ENCODE data around the gene RIPOR2. TPM values are rescaled to one million over a fixed set of nuclear protein-coding genes. Genes with fewer than 3 reads are reported as not detected.

The RIPOR2 gene
- total and polyA plus RNA-seq, 4 experiments from 2014 or later: 420 to 458 (median 431) TPM

- DNase-seq: peak; percentile 46 to 73 (median 55)
- H3K36me3 Mint-ChIP-seq: peaks cover 40 to 50% of the 10 kb centered on the region in 2 donors
- peaks cover 67% of the 10 kb centered on the region for H3K4me1 ChIP-seq (ENCODE audit: insufficient read depth, low read length)
- H3K27me3 ChIP-seq (ENCODE audit: insufficient read depth, low read length): no peaks in the 10 kb centered on the region
- peak overlapping the region in 1 of 2 donors; percentile 7 for H3K4me3 ChIP-seq (ENCODE audit: low read length in 2 of 2)
- H3K9me3 ChIP-seq (ENCODE audit: control insufficient read depth in 1 of 2, low read length in 2 of 2): no peaks in the 10 kb centered on the region
- POLR2A ChIA-PET (ENCODE audit: partially characterized antibody): interaction anchor here (0.7 to 31.1 kb wide), 11 partner anchors 9 to 98 kb away, joined by 3 to 1351 read pairs (median 8); partner anchors contain the start of gene RIPOR2
- peaks cover 49 to 85% (median 72%) of the 10 kb centered on the region in 4 donors for H3K4me1 Mint-ChIP-seq
- H3K27me3 Mint-ChIP-seq: no peaks in the 10 kb centered on the region
- H3K4me3 Mint-ChIP-seq: peak overlapping the region; percentile 66 to 78 (median 71)
- peak overlapping the region; percentile 49 for H3K27ac ChIP-seq (ENCODE audit: low read depth, low read length)
- intact Hi-C loops (cut with micrococcal nuclease): loop anchor here (1.0 kb wide), 3 partner anchors 18 to 38 kb away; no protein-coding TSS in a partner anchor
- no peaks in the 10 kb centered on the region for H3K36me3 ChIP-seq (ENCODE audit: insufficient read depth, low read length)
- peak overlapping the region; percentile 91 to 97 (median 94) for H3K27ac Mint-ChIP-seq
- CTCF ChIA-PET (ENCODE audit: partially characterized antibody): interaction anchor here (0.6 to 11.2 kb wide), 11 partner anchors 12 to 52 kb away, joined by 3 to 100 read pairs (median 4); partner anchors contain the start of gene RIPOR2
- peaks cover 0 to 5% (median 0%) of the 10 kb centered on the region in 8 donors for H3K9me3 Mint-ChIP-seq
These were observed 38.7 kb upstream of the RIPOR2 start for GRCh38 chr6:24974182-24975171.

DNA sequence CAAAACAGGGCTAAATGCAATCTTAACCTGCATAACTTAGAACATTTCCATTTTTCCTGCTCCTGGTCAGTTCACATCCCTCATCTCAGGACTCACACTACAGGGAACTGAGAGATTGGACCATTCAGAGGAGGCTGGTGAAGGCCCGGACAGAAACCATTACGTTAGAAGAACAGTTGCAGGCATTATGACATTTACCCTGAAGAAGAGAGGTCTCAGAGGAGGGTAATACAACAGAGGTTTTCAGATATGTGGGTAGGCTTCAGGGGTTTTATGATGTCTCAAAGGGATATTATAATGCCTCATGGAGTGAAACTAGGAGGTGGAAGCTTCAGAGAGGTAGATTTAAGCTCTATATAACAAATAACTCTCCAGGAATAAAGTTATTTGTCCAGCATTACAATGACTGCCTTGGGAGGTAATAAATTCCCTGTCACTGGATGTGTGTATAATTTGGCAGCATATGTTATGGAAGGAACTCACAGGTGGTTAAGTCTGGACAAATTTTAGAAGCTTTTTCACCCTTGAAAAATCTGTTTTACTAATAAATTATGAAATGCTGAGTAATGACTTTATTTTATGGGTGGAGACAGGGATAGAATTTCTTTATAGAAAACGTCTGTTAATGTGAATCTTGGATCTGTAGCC lies 36.7 kb upstream of the RIPOR2 start:
- DNase-seq: no peak
- Mint-ChIP-seq H3K4me1 (peaks cover 54 to 87% (median 69%) of the 10 kb centered on the region in 4 donors), H3K36me3 (peaks cover 25 to 34% of the 10 kb centered on the region in 2 donors), H3K27me3 (no peaks in the 10 kb centered on the region), H3K4me3 (peak overlapping the region in 5 of 8 donors; percentile 25 to 71 (median 52)), H3K27ac (peak overlapping the region; percentile 46 to 94 (median 85)), H3K9me3 (peaks cover 0 to 5% (median 0%) of the 10 kb centered on the region in 8 donors)
- Histone ChIP-seq H3K4me3 (ENCODE audit: low read length in 2 of 2) (no peak overlapping the region), H3K9me3 (ENCODE audit: control insufficient read depth in 1 of 2, low read length in 2 of 2) (no peaks in the 10 kb centered on the region), H3K36me3 (ENCODE audit: insufficient read depth, low read length) (no peaks in the 10 kb centered on the region), H3K4me1 (ENCODE audit: insufficient read depth, low read length) (peaks cover 74% of the 10 kb centered on the region), H3K27me3 (ENCODE audit: insufficient read depth, low read length) (no peaks in the 10 kb centered on the region), H3K27ac (ENCODE audit: low read depth, low read length) (no peak overlapping the region)
- POLR2A ChIA-PET (ENCODE audit: partially characterized antibody): interaction anchor here (7.4 to 31.1 kb wide), 3 partner anchors 13 to 40 kb away, joined by 46 to 1351 read pairs (median 393); partner anchors contain the start of gene RIPOR2
- CTCF ChIA-PET (ENCODE audit: partially characterized antibody): interaction anchor here (0.7 to 5.2 kb wide), 5 partner anchors 10 to 37 kb away, joined by 3 to 51 read pairs (median 10); partner anchors contain the start of gene RIPOR2
- intact Hi-C loops (cut with micrococcal nuclease): no loop called here

DNA sequence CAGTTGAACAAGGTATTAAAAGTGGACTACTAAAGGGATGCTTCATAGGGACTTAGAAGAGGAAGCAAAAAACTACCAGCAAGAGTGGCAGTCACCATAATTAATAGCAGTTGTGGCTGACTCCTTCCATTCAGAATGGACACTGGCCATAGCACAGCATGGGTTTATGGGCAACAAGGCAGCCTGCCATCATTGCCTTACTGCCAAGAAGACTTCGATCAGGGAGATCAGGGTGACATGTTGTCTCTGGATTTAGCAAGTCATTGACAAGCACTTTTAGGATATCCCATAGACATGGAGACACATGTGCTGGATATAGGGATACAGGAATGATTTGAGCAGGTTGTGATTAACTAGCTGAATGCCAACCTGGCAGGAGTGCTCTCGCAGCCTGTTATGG lies 35.3 kb upstream of the RIPOR2 start:
- POLR2A ChIA-PET (ENCODE audit: partially characterized antibody): interaction anchor here (7.4 to 31.1 kb wide), 4 partner anchors 6 to 38 kb away, joined by 46 to 1351 read pairs (median 393); partner anchors contain the start of gene RIPOR2
- H3K27me3 ChIP-seq (ENCODE audit: insufficient read depth, low read length): no peaks in the 10 kb centered on the region
- CTCF ChIA-PET (ENCODE audit: partially characterized antibody): interaction anchor here (1.3 to 2.4 kb wide), 3 partner anchors 18 to 47 kb away, joined by 3 to 11 read pairs (median 3); no protein-coding TSS in a partner anchor
- no peaks in the 10 kb centered on the region for H3K36me3 ChIP-seq (ENCODE audit: insufficient read depth, low read length)
- H3K36me3 Mint-ChIP-seq: peaks cover 30 to 38% of the 10 kb centered on the region in 2 donors
- no peaks in the 10 kb centered on the region for H3K9me3 ChIP-seq (ENCODE audit: control insufficient read depth in 1 of 2, low read length in 2 of 2)
- H3K27me3 Mint-ChIP-seq: no peaks in the 10 kb centered on the region
- no peak overlapping the region for H3K27ac ChIP-seq (ENCODE audit: low read depth, low read length)
- peaks cover 78% of the 10 kb centered on the region for H3K4me1 ChIP-seq (ENCODE audit: insufficient read depth, low read length)
- peaks cover 62 to 93% (median 78%) of the 10 kb centered on the region in 4 donors for H3K4me1 Mint-ChIP-seq
- intact Hi-C loops (cut with micrococcal nuclease): no loop called here
- H3K27ac Mint-ChIP-seq: peak overlapping the region in 2 of 7 donors; percentile 46 to 94
- no peaks in the 10 kb centered on the region for H3K9me3 Mint-ChIP-seq
- no peak for DNase-seq
- no peak overlapping the region for H3K4me3 Mint-ChIP-seq
- no peak overlapping the region for H3K4me3 ChIP-seq (ENCODE audit: low read length in 2 of 2)

GRCh38 chr6:24969343-24969860 lies 33.6 kb upstream of the RIPOR2 start:
- Mint-ChIP-seq H3K36me3 (peaks cover 23 to 44% of the 10 kb centered on the region in 2 donors), H3K4me3 (peak overlapping the region in 4 of 8 donors; percentile 17 to 56 (median 42)), H3K27me3 (no peaks in the 10 kb centered on the region), H3K4me1 (peaks cover 63 to 96% (median 80%) of the 10 kb centered on the region in 4 donors), H3K9me3 (peaks cover 0 to 4% (median 0%) of the 10 kb centered on the region in 8 donors), H3K27ac (peak overlapping the region in 5 of 7 donors; percentile 29 to 84 (median 74))
- ChIA-PET POLR2A (ENCODE audit: partially characterized antibody) (interaction anchor here (0.9 to 31.1 kb wide), 8 partner anchors 8 to 97 kb away, joined by 3 to 1351 read pairs (median 24); partner anchors contain the start of gene RIPOR2), CTCF (ENCODE audit: partially characterized antibody) (interaction anchor here (1.0 to 2.2 kb wide), 7 partner anchors 17 to 36 kb away, joined by 3 to 16 read pairs (median 4); no protein-coding TSS in a partner anchor)
- H3K27ac ChIP-seq (ENCODE audit: low read depth, low read length): no peak overlapping the region
- no peak for DNase-seq
- H3K4me1 ChIP-seq (ENCODE audit: insufficient read depth, low read length): peaks cover 79% of the 10 kb centered on the region
- H3K27me3 ChIP-seq (ENCODE audit: insufficient read depth, low read length): no peaks in the 10 kb centered on the region
- H3K4me3 ChIP-seq (ENCODE audit: low read length in 2 of 2): no peak overlapping the region
- H3K36me3 ChIP-seq (ENCODE audit: insufficient read depth, low read length): no peaks in the 10 kb centered on the region
- no peaks in the 10 kb centered on the region for H3K9me3 ChIP-seq (ENCODE audit: control insufficient read depth in 1 of 2, low read length in 2 of 2)
- intact Hi-C loops (cut with micrococcal nuclease): no loop called here

DNA sequence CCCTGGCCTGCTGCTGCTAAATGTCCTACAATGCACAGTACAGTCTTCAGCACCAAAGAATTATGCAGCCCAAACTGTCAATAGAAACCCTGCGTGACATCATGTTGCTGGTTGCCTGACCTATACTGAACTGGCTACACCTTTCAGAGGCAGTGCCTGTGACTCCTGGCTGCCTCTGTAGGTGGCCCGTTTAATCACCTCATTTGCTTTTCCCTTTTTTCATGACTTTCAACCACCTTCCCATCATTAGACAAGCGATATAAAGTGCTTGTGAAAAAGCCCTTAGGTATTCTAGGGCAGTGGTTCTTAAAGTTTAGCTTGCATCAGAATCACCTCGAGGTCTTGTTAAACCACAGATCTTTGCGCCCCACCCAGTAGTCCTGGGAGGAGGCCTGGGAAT lies 33.0 kb upstream of the RIPOR2 start:
- H3K9me3 Mint-ChIP-seq: peaks cover 0 to 4% (median 0%) of the 10 kb centered on the region in 8 donors
- peak overlapping the region in 6 of 8 donors; percentile 7 to 65 (median 48) for H3K4me3 Mint-ChIP-seq
- Histone ChIP-seq H3K36me3 (ENCODE audit: insufficient read depth, low read length) (no peaks in the 10 kb centered on the region), H3K4me3 (ENCODE audit: low read length in 2 of 2) (no peak overlapping the region), H3K27ac (ENCODE audit: low read depth, low read length) (no peak overlapping the region), H3K27me3 (ENCODE audit: insufficient read depth, low read length) (no peaks in the 10 kb centered on the region), H3K4me1 (ENCODE audit: insufficient read depth, low read length) (peaks cover 79% of the 10 kb centered on the region), H3K9me3 (ENCODE audit: control insufficient read depth in 1 of 2, low read length in 2 of 2) (no peaks in the 10 kb centered on the region)
- ChIA-PET POLR2A (ENCODE audit: partially characterized antibody) (interaction anchor here (1.1 to 31.1 kb wide), 6 partner anchors 8 to 36 kb away, joined by 3 to 1351 read pairs (median 220); partner anchors contain the start of gene RIPOR2), CTCF (ENCODE audit: partially characterized antibody) (interaction anchor here (1.0 to 2.2 kb wide), 7 partner anchors 16 to 35 kb away, joined by 3 to 16 read pairs (median 4); no protein-coding TSS in a partner anchor)
- peaks cover 20 to 44% of the 10 kb centered on the region in 2 donors for H3K36me3 Mint-ChIP-seq
- peak overlapping the region in 6 of 7 donors; percentile 16 to 84 (median 41) for H3K27ac Mint-ChIP-seq
- intact Hi-C loops (cut with micrococcal nuclease): no loop called here
- peak in 1 of 5 donors; percentile 29 for DNase-seq
- H3K4me1 Mint-ChIP-seq: peaks cover 63 to 96% (median 80%) of the 10 kb centered on the region in 4 donors
- no peaks in the 10 kb centered on the region for H3K27me3 Mint-ChIP-seq

DNA sequence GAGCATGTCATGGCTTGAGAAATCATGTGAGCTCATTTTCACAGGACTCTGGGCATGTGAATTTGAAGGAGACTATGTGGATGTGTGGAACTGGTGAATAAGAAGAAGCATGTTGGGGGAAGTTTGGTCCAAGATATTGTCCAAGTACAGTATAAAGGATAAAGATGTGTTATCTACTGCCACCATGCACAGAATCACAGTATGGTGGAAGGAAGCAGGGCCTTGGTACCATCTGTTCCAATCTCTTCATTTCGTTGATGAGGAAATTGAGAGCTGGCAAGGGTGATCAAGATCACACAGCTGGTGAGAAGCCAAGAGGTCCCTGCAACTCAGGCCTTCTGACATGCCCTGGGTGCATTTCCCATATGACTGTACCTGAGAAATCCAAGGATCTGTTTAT lies 31.5 kb upstream of the RIPOR2 start:
- H3K36me3 Mint-ChIP-seq: peaks cover 17 to 41% of the 10 kb centered on the region in 2 donors
- no peak for DNase-seq
- intact Hi-C loops (cut with micrococcal nuclease): no loop called here
- H3K27ac Mint-ChIP-seq: peak overlapping the region in 3 of 7 donors; percentile 1 to 11 (median 5)
- H3K27me3 Mint-ChIP-seq: no peaks in the 10 kb centered on the region
- Histone ChIP-seq H3K36me3 (ENCODE audit: insufficient read depth, low read length) (no peaks in the 10 kb centered on the region), H3K27me3 (ENCODE audit: insufficient read depth, low read length) (no peaks in the 10 kb centered on the region), H3K27ac (ENCODE audit: low read depth, low read length) (no peak overlapping the region), H3K9me3 (ENCODE audit: control insufficient read depth in 1 of 2, low read length in 2 of 2) (no peaks in the 10 kb centered on the region), H3K4me1 (ENCODE audit: insufficient read depth, low read length) (peaks cover 79% of the 10 kb centered on the region), H3K4me3 (ENCODE audit: low read length in 2 of 2) (no peak overlapping the region)
- CTCF ChIA-PET (ENCODE audit: partially characterized antibody): interaction anchor here (0.9 to 8.5 kb wide), 10 partner anchors 10 to 111 kb away, joined by 3 to 63 read pairs (median 6); partner anchors contain the start of gene RIPOR2
- peaks cover 63 to 96% (median 80%) of the 10 kb centered on the region in 4 donors for H3K4me1 Mint-ChIP-seq
- POLR2A ChIA-PET (ENCODE audit: partially characterized antibody): interaction anchor here (1.5 to 31.1 kb wide), 4 partner anchors 10 to 35 kb away, joined by 7 to 1351 read pairs (median 282); partner anchors contain the start of gene RIPOR2
- no peak overlapping the region for H3K4me3 Mint-ChIP-seq
- H3K9me3 Mint-ChIP-seq: peaks cover 0 to 4% (median 0%) of the 10 kb centered on the region in 8 donors

Data from CD4-positive, alpha-beta memory T cell (primary cell).